Esophagus mucosa (tissue), 1 donor: ENCODE data around the gene NME3. TPM values are rescaled to one million over a fixed set of nuclear protein-coding genes. Genes with fewer than 3 reads are reported as not detected.

ENCODE experiments used
- ATAC-seq: fragments of 200-7000 bp; cut with Tn5 transposase; one replicate; pipeline ENCODE4 v1.9.1; 2020
- total RNA-seq: library from RNA; stranded (reverse); gene quantifications from one replicate; pipeline ENCODE4 v1.2.4, GENCODE V29; 2023
- donor health status: DM: yes; HTN: yes; CAD: no.

The NME3 gene
- total RNA-seq, 1 donor from 2014 or later: 29.6 TPM

DNA sequence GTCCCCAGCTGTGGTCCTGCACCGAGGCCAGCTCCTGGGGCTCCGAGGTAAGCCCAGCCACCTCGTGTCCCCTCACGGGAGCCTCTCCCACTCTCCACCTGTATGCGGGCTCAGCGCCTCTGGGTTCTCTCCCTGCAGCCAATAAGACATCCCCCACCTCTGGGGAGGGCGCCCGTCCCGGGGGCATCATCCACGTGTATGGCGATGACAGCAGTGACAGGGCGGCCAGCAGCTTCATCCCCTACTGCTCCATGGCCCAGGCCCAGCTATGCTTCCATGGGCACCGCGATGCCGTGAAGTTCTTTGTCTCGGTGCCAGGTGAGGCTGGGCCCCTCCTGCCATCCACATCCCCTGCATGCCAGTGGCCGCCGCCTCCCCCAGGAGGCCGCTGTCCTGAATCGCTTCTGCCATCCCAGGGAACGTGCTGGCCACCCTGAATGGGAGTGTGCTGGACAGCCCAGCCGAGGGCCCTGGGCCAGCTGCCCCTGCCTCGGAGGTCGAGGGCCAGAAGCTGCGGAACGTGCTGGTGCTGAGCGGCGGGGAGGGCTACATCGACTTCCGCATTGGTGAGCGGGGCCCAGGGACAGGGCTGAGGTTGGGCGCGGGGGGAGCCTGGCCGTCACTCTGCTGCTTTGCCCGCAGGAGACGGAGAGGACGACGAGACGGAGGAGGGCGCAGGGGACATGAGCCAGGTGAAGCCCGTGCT lies 3.1 kb downstream of the NME3 start:
- ATAC-seq: no peak

DNA sequence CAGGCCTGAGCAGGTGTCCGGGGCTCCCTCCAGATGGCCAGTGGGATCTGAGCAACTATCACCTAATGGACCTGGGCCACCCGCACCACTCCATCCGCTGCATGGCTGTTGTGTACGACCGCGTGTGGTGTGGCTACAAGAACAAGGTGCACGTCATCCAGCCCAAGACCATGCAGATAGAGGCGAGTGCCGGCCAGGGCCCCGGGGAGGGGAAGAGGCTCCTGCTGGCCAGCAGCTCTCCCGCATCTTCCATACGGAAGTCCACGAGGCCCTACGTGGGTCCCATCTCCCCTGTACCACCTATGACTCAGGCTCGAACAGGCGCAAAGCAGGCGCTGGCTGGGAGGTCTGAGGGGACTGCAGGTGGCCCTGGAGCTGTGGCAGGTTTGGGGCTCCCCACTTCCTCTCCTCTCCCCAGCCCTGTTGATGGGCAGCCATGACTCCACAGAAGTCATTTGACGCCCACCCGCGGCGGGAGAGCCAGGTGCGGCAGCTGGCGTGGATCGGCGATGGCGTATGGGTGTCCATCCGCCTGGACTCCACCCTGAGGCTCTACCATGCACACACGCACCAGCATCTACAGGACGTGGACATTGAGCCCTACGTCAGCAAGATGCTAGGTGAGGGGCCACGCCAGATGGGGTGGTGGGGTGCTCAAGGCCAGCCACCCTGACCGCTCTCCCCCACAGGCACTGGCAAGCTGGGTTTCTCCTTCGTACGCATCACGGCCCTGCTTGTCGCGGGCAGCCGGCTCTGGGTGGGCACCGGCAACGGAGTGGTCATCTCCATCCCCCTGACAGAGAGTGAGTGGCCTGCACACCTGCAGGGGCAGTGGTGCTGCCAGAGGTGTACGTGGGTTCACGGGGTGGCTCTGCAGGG lies 4.0 kb downstream of the NME3 start:
- no peak for ATAC-seq

DNA sequence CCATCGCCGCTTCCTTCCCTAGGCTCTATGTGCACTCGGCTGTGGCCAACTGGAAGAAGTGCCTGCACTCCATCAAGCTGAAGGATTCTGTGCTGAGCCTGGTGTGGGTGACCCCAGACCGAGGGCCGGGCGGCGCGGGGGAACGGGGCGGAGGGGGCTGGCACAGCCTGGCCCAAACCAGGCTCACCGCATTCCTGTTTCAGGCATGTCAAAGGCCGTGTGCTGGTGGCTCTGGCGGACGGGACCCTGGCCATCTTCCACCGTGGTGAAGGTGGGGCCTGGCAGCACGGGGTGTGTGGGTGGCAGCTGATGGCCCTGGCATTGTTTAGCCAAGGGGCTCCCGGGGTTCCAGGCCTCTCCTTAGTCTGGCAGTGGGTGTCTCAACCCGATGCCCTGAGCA lies 4.6 kb downstream of the NME3 start:
- ATAC-seq: no peak

DNA sequence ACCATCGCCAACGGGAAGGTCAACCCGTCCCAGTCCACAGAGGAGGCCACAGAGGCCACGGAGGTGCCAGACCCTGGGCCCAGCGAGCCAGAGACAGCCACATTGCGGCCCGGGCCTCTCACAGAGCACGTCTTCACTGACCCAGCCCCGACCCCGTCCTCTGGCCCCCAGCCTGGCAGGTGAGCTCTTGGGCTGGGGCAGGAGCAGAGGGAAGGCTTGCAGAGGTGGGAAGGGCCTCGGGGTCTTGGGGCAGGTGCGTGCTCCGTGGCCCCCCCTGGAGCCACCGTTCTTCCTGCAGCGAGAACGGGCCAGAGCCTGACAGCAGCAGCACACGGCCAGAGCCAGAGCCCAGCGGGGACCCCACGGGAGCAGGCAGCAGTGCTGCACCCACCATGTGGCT lies 5.1 kb downstream of the NME3 start:
- ATAC-seq: no peak

DNA sequence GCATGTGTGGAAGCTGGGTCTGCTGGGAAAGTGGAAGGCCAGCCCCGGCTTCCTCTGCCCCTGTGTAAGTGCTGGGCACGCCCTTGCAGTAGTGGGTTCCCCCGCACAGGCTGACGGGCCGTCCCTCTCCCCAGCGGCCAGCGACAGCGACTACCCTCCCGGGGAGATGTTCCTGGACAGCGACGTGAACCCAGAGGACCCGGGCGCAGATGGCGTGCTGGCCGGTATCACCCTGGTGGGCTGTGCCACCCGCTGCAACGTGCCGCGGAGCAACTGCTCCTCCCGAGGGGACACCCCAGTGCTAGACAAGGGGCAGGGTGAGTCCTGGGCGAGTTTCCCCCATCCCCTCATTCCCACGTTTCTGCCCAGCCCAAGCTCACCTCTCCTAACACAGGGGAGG lies 5.5 kb downstream of the NME3 start:
- ATAC-seq: no peak

DNA sequence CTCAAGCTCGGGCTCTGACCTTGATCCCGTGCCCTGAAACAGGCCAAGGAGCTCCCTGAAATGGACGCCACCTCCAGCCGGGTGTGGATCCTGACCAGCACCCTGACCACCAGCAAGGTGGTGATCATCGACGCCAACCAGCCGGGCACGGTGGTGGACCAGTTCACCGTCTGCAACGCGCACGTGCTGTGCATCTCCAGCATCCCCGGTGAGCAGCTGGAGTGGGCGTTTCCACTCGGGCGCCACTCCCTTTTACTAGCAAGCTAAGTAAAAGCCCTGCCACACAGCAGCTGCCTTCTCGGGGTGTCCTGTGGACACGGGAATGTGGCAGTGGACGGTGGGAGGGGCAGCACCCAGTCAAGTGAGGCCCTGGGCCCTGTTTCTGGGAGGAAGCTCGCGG lies 6.4 kb downstream of the NME3 start:
- no peak for ATAC-seq

DNA sequence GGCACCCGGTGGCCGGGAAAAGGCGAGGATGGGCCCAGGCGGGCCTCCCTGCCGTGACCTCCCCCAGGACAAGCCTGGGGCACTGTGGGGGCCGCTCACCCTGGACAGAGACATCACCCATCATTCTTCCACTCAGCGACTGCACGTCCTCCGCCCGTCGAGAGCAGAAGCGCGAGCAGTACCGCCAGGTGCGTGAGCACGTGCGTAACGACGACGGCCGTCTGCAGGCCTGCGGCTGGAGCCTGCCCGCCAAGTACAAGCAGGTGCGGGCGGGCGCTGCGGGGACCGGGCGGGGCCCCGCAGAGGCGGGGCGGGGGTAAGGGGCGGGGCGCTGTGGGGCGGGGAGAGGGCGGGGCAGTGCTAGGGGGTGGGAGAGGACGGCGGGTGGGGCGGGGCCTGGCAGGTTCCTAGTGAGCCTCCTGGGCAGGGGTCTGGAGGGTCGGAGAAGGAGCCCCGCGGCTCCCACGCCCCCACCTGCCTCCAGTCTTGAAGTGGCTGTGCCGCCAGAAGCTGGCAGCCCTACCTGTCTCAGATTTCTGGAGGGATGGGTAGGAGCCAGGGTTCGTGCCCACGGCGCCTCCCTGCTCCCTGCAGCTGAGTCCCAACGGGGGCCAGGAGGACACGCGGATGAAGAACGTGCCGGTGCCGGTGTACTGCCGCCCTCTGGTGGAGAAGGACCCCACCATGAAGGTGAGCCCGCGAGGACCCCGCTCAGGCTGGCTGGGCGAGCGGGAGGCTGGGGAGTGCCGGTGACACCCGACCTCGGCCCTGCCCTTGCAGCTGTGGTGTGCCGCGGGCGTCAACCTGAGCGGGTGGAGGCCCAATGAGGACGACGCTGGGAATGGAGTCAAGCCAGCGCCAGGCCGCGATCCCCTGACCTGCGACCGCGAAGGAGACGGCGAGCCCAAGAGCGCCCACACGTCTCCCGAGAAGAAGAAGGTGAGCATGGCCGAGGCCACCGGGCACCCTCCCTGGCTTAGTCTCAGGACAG lies 7.5 kb downstream of the NME3 start:
- peak; percentile 35 for ATAC-seq

DNA sequence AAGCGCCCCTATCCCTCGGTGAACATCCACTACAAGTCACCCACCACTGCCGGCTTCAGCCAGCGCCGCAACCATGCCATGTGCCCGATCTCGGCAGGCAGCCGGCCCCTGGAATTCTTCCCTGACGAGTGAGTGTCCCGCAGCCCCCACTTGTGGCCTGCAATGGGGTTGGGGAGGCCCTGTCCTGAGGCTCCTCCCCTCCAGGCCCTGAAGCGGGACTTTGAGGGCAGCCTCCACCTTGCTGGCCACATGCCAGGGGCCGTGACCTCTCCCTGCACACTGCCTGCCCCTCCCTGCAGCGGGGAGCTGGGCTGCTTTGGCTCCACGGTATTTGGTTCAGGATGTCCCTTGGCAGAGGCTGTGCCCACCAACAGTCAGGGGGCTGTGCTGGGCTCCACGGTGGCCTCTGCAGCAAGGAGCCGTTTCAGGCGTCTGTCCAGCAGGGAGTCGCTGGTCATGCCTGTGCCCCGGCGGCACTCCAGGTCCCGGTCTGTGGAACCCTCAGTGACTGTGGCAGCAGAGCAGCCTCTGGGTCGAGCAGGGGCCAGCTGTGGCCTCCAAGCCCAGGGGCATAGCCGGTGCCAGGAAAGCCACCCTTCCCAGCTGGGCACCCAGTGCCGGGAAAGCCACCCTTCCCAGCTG lies 8.3 kb downstream of the NME3 start:
- ATAC-seq: peak; percentile 1

DNA sequence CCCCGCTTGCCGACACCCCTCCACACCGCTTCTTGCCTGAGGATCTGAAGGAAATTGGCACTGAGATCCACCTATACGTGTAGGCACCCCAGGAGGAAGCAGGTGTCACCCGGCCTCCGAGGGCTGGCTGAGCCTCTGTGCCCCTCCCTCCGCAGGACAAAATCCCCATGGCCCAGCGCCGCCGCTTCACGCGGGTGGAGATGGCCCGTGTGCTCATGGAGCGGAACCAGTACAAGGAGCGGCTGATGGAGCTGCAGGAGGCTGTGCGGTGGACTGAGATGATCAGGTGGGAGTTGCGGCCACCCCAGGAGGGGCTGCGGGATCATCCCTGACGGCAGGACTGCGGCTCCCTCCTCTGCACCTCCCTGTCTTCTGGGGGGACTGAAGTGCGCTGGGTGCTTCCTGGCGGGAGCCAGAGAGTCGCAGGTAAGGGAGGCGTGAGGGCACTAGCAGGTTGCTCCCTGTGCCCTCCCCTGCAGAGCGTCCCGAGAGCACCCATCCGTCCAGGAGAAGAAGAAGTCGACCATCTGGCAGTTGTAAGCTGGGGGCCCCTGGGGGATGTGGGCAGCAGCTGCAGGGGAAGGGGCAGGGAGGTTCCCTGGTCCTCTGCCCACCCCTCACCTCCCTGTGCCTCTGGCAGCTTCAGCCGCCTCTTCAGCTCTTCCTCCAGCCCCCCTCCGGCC lies 9.0 kb downstream of the NME3 start:
- ATAC-seq: no peak

DNA sequence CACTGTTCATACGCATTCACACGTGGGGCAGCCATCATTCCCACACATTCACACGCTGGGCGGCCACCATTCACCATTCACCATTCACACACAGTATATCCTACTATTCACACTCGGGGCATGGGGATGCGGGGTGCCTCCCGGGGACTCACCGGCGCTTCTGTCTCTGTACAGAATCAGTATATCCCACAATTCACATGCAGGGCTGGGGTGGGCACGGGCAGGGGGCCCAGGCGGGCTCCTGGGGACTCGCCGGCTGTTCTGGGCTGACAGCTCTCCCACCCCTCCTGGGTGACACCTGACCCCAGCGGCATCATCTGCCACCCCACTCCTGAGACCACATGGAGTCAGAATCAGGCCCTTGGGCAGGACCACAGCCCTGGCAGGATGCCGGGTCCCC lies 9.6 kb downstream of the NME3 start:
- no peak for ATAC-seq

DNA sequence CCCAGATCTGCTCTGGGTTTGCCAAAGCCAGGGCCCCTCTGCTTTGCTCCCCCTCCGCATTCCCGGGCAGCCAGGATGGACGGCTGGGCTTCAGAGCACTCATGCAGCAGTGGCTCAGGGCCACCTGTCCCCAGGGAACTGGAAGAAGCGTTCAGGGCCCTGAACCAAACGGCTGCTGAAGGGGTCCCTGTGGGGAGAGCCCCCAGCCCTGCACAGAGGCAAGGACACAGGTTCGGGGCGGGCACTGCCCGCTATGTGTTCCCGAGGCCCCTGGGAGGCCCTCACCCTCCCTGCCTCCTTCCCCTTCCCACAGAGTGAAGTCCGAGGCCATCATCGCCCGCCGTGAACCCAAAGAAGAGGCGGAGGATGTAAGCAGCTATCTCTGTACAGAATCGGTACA lies 10.4 kb downstream of the NME3 start:
- no peak for ATAC-seq

DNA sequence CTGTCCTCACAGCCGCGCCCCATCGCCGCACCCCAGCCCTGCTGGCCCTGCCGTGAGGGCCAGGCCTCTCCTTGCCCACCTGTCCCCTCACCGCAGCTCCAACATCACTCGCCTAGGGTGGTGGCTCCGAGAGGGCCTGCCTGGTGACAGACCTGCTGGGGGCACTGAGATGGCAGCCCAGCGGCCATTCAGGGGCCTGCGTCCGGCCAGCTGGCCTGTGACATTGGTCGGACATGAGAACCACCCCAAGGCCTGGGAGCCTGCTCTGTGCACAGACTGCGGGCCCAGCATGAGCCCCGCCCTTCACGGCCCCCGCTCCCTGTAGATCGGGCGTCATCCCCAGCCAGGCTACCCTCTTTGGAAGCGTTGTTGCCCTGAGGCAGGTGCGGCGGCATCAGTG lies 11.8 kb downstream of the NME3 start:
- no peak for ATAC-seq

DNA sequence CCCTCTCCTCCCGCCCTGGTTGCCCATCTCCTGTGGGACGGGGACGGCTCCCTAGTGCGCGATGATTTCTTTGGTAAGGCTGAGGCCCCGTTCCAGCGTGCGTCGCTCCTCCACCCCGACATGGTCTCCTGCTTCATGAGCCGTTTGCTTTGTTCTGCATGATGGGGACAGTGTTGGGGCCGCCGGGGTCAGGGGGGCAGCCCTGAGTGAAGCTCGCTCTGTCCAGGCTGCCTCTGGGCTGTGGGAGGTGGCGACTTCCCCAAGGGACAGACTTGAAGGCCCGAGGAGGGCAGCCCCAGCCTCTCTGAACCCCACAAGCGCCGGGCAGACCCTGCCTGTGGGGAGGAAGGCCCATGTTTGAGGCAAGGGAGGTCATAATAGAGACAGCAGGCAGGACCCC lies 12.4 kb downstream of the NME3 start:
- no peak for ATAC-seq

DNA sequence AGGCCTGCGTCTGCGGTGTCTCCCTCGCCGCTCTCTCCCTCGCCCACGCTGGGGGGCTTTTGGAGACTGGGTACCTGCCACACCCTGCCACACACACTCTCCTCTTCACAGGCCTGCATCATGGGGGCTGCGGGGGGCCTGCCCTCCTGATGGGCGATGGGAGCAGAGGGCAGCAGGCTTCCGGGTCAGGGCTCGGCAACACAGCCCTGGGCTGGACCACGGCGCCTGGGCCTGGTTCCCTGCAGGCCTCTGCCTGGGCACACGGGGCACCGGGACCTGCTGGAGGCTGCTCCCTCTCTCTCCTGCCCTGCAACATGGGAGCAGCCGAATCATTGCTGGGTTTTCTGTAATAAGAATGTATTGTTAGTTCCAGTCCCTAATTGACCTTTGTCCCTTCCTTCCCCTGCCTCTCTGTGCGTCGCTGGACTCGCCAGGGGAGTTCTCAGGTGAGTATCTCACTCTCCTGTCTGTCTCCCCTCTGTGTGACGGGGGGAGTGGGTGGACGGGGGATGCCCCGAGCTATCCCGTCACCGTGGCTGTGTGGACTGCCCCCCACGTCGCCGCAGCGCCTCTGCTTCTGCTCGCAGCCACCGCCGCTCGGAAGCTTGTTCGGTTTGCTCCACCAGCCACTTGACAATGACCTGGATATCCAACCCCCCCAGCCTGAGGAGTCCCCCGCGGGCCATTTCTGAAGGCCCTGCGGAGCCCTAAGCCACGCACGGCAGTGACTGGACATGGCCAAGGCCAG lies 13.5 kb downstream of the NME3 start:
- ATAC-seq: no peak

DNA sequence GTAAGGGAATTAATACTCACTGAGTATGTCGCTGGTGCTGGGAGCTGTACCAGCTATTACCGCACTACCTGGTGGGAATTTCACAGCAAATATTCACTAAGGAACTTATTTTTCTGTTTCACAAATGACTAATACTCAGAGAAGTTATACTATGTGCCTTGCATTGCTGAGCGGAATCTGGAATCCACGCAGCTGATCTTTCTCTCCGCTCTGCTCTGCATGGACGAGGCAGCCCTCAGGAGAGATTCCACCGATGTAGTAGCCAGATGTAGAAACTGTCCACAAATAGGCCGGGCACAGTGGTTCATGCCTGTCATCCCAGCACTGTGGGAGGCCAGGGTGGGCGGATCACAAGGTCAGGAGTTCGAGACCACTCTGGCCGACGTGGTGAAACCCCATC lies 17.1 kb downstream of the NME3 start:
- no peak for ATAC-seq

DNA sequence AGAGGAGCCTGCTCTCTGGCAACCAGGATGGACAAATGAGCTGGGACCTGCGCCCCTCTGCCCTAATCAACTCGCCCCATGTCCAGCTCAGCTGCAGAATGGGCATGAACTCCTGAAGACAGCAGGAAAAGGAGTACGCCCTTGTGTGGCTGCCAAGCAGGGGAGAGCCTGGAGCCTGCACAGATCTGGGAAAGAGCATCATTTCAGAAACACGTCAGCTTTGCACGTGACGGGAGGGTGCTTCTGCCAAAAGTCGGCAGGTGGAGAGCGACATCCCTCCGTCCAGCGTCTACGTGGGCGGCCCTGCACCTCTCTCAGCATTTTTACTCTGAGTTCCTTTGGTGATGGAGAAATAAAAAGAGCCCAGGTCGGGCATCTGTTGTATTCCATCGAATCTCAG lies 18.5 kb downstream of the NME3 start:
- ATAC-seq: no peak

DNA sequence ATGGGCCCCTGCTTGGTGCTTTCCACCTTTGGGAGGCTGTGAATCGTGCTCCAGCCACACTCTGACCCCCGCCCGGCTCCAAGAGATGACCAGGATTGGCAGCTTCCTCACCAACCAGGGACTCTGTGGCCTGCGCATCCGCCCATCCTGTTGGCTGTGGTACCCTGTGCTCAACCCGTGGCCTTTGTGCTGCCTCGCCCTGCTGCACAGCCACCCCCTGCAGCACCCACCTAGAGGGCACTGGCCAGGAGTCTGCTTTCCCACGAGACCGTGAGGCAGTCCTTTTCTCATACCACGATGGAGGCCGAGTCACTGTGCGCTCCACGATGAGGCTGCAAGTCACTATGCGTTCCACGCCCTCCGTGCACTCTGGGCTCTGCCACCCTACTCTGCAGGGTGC lies 19.4 kb downstream of the NME3 start:
- ATAC-seq: no peak

DNA sequence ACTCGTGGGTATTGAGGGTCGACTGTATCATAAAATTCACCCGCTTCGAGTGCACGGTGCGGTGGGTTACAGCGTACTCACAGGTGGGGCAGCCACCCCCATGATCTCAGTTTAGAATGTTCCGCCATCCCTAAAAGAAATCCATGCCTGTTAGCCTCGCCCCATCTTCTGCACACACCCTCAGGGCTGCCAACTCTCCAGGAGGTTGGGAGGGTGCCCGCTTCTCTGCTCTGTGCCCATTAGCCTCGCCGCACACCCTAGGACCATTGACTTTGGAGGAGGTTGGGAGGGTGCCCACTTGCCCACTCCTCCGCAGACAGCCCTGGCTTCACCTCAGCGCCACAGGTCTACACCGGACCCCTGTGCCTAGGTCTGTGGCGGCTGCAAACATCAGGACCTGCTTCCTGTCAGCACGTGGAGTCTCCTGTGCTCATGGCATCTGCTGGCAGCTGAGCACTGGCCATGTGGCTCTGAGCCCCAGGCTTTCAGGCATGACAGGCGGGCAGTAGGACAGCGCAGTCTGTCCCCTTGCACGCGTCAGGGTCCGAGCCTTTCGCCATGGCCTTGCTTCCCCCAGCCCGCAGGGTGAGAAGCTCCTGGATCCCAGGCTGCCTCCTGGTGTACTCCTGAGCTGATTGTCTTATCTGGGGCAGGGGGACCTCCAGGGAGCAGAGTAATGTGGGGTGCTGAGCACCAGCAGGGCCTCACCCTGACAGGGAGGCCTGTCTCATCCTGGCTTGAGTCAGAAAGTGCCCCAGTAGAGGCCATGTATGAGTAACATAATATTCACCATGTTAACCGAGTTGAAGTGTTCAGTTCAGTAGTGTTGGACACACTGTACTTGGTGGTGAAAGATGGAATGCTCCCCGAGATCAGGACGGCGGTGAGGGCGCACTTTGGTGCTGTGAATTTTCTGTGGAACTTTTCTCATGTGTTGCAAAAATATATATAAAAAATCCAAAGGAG lies 21.9 kb downstream of the NME3 start:
- no peak for ATAC-seq

DNA sequence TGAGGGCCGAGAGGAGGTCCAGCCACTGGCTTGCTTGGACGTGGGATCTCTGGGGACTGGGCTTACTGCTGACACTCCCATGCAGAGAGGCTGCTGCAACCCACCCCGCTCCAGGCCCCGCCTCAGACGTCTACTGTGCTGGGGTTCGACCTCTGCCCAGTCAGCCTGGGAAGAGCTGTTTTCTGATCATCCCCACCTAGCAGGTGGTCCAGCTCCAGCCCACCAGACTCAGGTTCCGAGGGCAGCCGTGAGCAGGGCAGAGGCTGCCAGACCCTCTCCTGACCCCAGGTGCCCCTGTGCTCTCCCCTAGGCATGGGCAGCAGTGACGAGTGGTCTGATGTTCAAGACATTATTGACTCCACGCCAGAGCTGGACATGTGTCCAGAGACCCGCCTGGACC lies 23.4 kb downstream of the NME3 start:
- no peak for ATAC-seq

DNA sequence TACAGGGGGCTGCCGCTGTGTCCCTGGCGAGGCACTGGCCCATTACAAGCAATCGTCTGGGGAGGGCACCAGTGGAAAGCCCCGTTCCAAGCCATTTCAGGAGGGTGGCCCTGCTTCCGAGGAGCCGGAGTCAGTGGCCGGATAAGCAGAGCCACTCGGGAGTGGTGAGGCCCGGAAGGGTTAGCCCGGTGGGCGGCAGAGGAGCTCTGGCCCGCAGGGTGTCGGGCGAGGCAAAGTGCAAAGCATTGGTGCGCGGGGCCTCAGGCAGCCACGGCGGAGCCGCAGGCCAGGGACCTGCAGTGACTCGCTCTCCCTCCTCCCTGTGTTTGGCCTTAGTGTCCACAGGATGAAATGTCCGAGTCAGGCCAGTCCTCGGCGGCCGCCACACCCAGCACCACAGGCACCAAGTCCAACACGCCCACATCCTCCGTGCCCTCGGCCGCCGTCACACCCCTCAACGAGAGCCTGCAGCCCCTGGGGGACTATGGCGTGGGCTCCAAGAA lies 24.6 kb downstream of the NME3 start:
- peak; percentile 75 for ATAC-seq
